ENCODE data around the gene ACTN4.

Gene ACTN4

GRCh38 chr19:38678217-38678890 is 30.9 kb downstream of the ACTN4 start:
- no peaks in the 10 kb centered on the region for H3K9me3 ChIP-seq (ENCODE audit: control insufficient read depth, low read length)
- peaks cover 66% of the 10 kb centered on the region for H3K4me1 ChIP-seq (ENCODE audit: control insufficient read depth, insufficient read depth, low read length, poor library complexity, severe bottlenecking)
- no peaks in the 10 kb centered on the region for H3K36me3 ChIP-seq (ENCODE audit: control insufficient read depth, insufficient read depth, low read length)
- no peak overlapping the region for H3K27ac ChIP-seq (ENCODE audit: insufficient read depth, low read length, poor library complexity, severe bottlenecking)
- DNase-seq: no peak
- H3K27me3 ChIP-seq (replicated peaks; ENCODE audit: control insufficient read depth, insufficient read depth, low read length, poor library complexity, severe bottlenecking): no peaks in the 10 kb centered on the region
- H3K4me3 ChIP-seq (ENCODE audit: insufficient read depth, low read depth, low read length, poor library complexity, severe bottlenecking): no peak overlapping the region

- Histone ChIP-seq H3K27ac (ENCODE audit: insufficient read depth, low read length, poor library complexity, severe bottlenecking) (no peak overlapping the region), H3K4me1 (ENCODE audit: control insufficient read depth, insufficient read depth, low read length, poor library complexity, severe bottlenecking) (peaks cover 72% of the 10 kb centered on the region), H3K36me3 (ENCODE audit: control insufficient read depth, insufficient read depth, low read length) (no peaks in the 10 kb centered on the region), H3K27me3 (replicated peaks; ENCODE audit: control insufficient read depth, insufficient read depth, low read length, poor library complexity, severe bottlenecking) (no peaks in the 10 kb centered on the region), H3K9me3 (ENCODE audit: control insufficient read depth, low read length) (no peaks in the 10 kb centered on the region), H3K4me3 (ENCODE audit: insufficient read depth, low read depth, low read length, poor library complexity, severe bottlenecking) (no peak overlapping the region)
- DNase-seq: no peak
These were observed 31.5 kb downstream of the ACTN4 start for GRCh38 chr19:38678891-38679494.

- no peak overlapping the region for H3K4me3 ChIP-seq (ENCODE audit: insufficient read depth, low read depth, low read length, poor library complexity, severe bottlenecking)
- H3K36me3 ChIP-seq (ENCODE audit: control insufficient read depth, insufficient read depth, low read length): no peaks in the 10 kb centered on the region
- peaks cover 78% of the 10 kb centered on the region for H3K4me1 ChIP-seq (ENCODE audit: control insufficient read depth, insufficient read depth, low read length, poor library complexity, severe bottlenecking)
- no peak overlapping the region for H3K27ac ChIP-seq (ENCODE audit: insufficient read depth, low read length, poor library complexity, severe bottlenecking)
- H3K27me3 ChIP-seq (replicated peaks; ENCODE audit: control insufficient read depth, insufficient read depth, low read length, poor library complexity, severe bottlenecking): no peaks in the 10 kb centered on the region
- DNase-seq: no peak
- H3K9me3 ChIP-seq (ENCODE audit: control insufficient read depth, low read length): no peaks in the 10 kb centered on the region
These were observed 32.4 kb downstream of the ACTN4 start for GRCh38 chr19:38679839-38680238.

- no peaks in the 10 kb centered on the region for H3K36me3 ChIP-seq (ENCODE audit: control insufficient read depth, insufficient read depth, low read length)
- H3K4me1 ChIP-seq (ENCODE audit: control insufficient read depth, insufficient read depth, low read length, poor library complexity, severe bottlenecking): peaks cover 83% of the 10 kb centered on the region
- no peaks in the 10 kb centered on the region for H3K9me3 ChIP-seq (ENCODE audit: control insufficient read depth, low read length)
- no peaks in the 10 kb centered on the region for H3K27me3 ChIP-seq (replicated peaks; ENCODE audit: control insufficient read depth, insufficient read depth, low read length, poor library complexity, severe bottlenecking)
- H3K4me3 ChIP-seq (ENCODE audit: insufficient read depth, low read depth, low read length, poor library complexity, severe bottlenecking): no peak overlapping the region
- no peak for DNase-seq
- H3K27ac ChIP-seq (ENCODE audit: insufficient read depth, low read length, poor library complexity, severe bottlenecking): peak overlapping the region; percentile 55
These were observed 34.9 kb downstream of the ACTN4 start for GRCh38 chr19:38682195-38682867.

GRCh38 chr19:38682872-38683392 is 35.5 kb downstream of the ACTN4 start:
- Histone ChIP-seq H3K27me3 (replicated peaks; ENCODE audit: control insufficient read depth, insufficient read depth, low read length, poor library complexity, severe bottlenecking) (no peaks in the 10 kb centered on the region), H3K4me1 (ENCODE audit: control insufficient read depth, insufficient read depth, low read length, poor library complexity, severe bottlenecking) (peaks cover 84% of the 10 kb centered on the region), H3K9me3 (ENCODE audit: control insufficient read depth, low read length) (no peaks in the 10 kb centered on the region), H3K4me3 (ENCODE audit: insufficient read depth, low read depth, low read length, poor library complexity, severe bottlenecking) (no peak overlapping the region), H3K36me3 (ENCODE audit: control insufficient read depth, insufficient read depth, low read length) (no peaks in the 10 kb centered on the region), H3K27ac (ENCODE audit: insufficient read depth, low read length, poor library complexity, severe bottlenecking) (peak overlapping the region; percentile 55)
- no peak for DNase-seq

GRCh38 chr19:38683393-38684077 is 36.1 kb downstream of the ACTN4 start:
- peaks cover 78% of the 10 kb centered on the region for H3K4me1 ChIP-seq (ENCODE audit: control insufficient read depth, insufficient read depth, low read length, poor library complexity, severe bottlenecking)

GRCh38 chr19:38684078-38684861 is 36.8 kb downstream of the ACTN4 start:
- Histone ChIP-seq H3K27ac (ENCODE audit: insufficient read depth, low read length, poor library complexity, severe bottlenecking) (peak overlapping the region; percentile 55), H3K36me3 (ENCODE audit: control insufficient read depth, insufficient read depth, low read length) (no peaks in the 10 kb centered on the region), H3K9me3 (ENCODE audit: control insufficient read depth, low read length) (no peaks in the 10 kb centered on the region), H3K4me3 (ENCODE audit: insufficient read depth, low read depth, low read length, poor library complexity, severe bottlenecking) (no peak overlapping the region), H3K27me3 (replicated peaks; ENCODE audit: control insufficient read depth, insufficient read depth, low read length, poor library complexity, severe bottlenecking) (no peaks in the 10 kb centered on the region), H3K4me1 (ENCODE audit: control insufficient read depth, insufficient read depth, low read length, poor library complexity, severe bottlenecking) (peaks cover 75% of the 10 kb centered on the region)
- peak in 2 of 3 donors; percentile 39 to 49 for DNase-seq

More at GRCh38 chr19:38683393-38684077, 36.1 kb downstream of the ACTN4 start:
- Histone ChIP-seq H3K27ac (ENCODE audit: insufficient read depth, low read length, poor library complexity, severe bottlenecking) (peak overlapping the region; percentile 55), H3K9me3 (ENCODE audit: control insufficient read depth, low read length) (no peaks in the 10 kb centered on the region), H3K36me3 (ENCODE audit: control insufficient read depth, insufficient read depth, low read length) (no peaks in the 10 kb centered on the region), H3K27me3 (replicated peaks; ENCODE audit: control insufficient read depth, insufficient read depth, low read length, poor library complexity, severe bottlenecking) (no peaks in the 10 kb centered on the region), H3K4me3 (ENCODE audit: insufficient read depth, low read depth, low read length, poor library complexity, severe bottlenecking) (no peak overlapping the region)
- peak; percentile 59 to 75 (median 74) for DNase-seq

- H3K4me1 ChIP-seq (ENCODE audit: control insufficient read depth, insufficient read depth, low read length, poor library complexity, severe bottlenecking): peaks cover 72% of the 10 kb centered on the region
- no peak for DNase-seq
- H3K27ac ChIP-seq (ENCODE audit: insufficient read depth, low read length, poor library complexity, severe bottlenecking): peak overlapping the region; percentile 65
- H3K4me3 ChIP-seq (ENCODE audit: insufficient read depth, low read depth, low read length, poor library complexity, severe bottlenecking): peak overlapping the region; percentile 3
- no peaks in the 10 kb centered on the region for H3K9me3 ChIP-seq (ENCODE audit: control insufficient read depth, low read length)
- H3K36me3 ChIP-seq (ENCODE audit: control insufficient read depth, insufficient read depth, low read length): no peaks in the 10 kb centered on the region
- no peaks in the 10 kb centered on the region for H3K27me3 ChIP-seq (replicated peaks; ENCODE audit: control insufficient read depth, insufficient read depth, low read length, poor library complexity, severe bottlenecking)
These were observed 37.6 kb downstream of the ACTN4 start for GRCh38 chr19:38684862-38685665.
